HG03060 (cell line): ENCODE results near the gene ARL14EP.

Experiments
- ATAC-seq: cut with Tn5 transposase; IDR thresholded peaks from one replicate; pipeline ENCODE4 v1.9.1; 2021; ENCODE audit warnings: low read depth, moderate number of reproducible peaks; ENCODE audit not compliant: unreplicated experiment

Gene ARL14EP

GRCh38 chr11:30322826-30323710 is at the start of gene ARL14EP:
Gene ARL14EP, plus strand, starts transcription at chr11:30323104. Its CDS starts 7,845 bp downstream, at chr11:30330949.
- peak; percentile 91 for ATAC-seq

GRCh38 chr11:30277176-30277575 is 45.7 kb upstream of the ARL14EP start:
- ATAC-seq = no peak

GRCh38 chr11:30279796-30280195 is 43.1 kb upstream of the ARL14EP start:
- no peak for ATAC-seq

- ATAC-seq = peak; percentile 26
These were observed 41.2 kb upstream of the ARL14EP start for GRCh38 chr11:30281476-30282288.

DNA sequence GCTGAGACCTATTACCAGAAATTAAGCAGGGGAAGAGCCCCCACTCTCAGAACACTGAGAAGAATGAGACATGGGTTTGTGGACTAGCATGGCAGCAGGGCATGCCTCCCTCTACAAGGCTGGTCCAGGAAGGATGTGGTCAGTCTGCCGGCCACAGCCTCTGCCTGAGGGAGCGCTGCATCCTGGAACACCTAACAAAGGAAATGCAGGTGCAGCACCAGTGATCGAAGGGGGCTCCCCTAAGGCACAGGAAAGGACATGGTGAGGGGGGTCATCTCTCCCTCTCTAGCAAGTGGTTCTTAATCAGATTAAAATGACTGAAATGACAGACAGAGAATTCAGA is 40.6 kb upstream of the ARL14EP start:
- ATAC-seq = peak; percentile 48

DNA sequence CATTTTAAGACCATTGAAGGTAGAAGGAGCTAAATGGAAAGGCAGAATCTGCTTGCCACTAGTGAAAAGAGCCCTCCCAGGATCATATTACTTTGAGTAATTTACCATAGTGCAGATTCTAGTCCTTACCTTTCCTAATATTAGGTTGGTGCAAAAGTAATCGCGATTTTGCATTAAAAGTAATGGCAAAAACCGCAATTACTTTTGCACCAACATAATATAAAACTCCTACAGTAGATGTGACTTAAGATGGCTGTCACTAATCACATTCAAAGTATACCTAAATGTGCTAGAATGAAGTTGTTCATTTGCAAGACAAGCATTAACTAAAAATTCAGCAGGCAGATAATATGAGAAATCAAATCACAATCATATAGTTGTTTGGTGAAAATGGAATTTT is 38.1 kb upstream of the ARL14EP start:
- ATAC-seq = no peak

DNA sequence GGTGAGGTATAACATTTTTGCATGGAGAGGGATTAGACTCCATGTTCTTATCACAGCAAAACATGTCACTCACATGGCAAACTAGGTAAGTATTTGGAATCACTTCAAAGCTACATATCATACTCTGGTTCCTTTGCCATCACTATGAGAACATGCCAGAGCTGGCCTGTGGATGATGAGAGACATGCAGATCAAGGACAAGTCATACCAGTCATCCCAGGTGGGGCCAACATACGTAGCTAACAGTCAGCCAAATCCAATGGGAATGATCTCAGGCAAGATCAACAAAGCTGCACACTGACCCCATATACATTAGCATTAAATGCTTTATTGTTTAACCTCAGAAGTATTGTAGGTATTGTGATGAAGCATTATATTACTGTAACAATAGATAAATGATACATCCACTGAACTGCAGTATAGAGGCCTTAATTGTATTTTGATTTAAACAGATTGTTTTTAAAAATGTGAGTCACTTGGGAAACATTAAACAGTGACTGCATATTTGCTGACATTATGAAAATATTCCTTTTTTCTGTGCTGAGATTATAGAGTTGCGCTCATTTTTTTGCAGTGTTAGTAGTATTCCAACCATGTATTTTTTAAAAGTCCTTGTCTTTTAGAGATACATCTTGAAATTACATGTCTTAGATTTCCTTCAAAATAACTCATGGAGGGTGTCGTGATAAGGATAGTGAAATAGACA is 37.3 kb upstream of the ARL14EP start:
- no peak for ATAC-seq

DNA sequence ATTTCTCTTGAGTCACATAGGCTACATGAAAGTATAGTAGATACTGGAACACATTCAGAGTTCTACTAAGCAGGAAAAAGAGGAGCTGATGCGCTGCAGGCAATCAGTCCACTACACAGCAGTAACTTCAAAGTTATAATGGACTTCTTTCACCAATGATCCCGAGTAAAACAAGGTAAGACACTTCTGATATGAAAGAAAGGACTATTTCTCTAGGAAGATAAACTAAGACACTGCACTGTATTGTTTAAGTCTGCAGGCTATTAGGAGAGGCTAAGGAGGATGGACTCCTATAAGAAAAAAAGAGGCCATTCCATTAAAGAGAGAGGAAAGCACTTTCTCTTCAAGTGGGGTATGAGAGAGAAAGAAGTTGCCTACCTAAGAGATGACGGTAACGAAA is 31.6 kb upstream of the ARL14EP start:
- ATAC-seq = no peak

- no peak for ATAC-seq
These were observed 30.4 kb upstream of the ARL14EP start for GRCh38 chr11:30292545-30292944.

GRCh38 chr11:30295178-30295885 is 27.6 kb upstream of the ARL14EP start:
- ATAC-seq = no peak

- ATAC-seq = no peak
These were observed 18.3 kb upstream of the ARL14EP start for GRCh38 chr11:30304620-30305019.

DNA sequence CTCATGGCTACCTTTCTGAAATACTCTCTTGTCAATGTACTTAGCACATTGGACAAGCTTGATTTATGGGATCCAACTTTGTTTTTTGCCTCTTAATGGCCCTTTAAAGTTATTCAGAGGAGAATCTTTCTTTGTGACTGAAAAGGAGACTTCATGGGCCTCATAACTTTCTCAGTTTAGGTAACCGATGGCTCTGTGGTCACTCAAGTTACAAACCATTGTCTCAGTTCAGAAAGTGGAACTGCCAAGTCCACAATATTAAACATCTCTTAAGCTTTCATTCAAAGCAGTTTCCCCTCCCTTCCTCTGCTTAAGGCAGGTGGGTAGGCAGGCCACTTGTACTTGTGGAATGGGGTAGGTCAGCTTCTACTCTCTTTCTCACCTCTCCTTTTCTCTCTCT is 12.3 kb upstream of the ARL14EP start:
- peak; percentile 88 for ATAC-seq

GRCh38 chr11:30311189-30311588 is 11.7 kb upstream of the ARL14EP start:
- ATAC-seq = no peak

DNA sequence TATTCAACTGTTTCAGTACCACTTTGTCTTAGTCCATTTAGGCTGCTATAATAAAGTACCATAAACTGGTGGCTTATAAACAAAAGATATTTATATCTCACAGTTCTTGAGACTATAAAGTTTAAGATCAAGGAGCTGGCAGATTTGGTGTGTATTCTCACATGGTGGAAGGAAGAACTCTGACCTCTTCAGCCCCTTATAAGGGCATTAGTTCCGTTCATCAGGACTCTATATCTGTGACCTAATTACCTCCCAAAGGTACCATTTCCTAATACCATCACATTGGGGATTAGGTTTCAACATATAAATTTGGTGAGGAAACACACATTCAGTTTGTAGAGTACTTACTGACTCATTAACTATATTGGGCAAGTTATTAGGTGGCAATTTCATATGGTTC is 10.7 kb upstream of the ARL14EP start:
- no peak for ATAC-seq

GRCh38 chr11:30313580-30313979 is 9.3 kb upstream of the ARL14EP start:
- ATAC-seq = no peak

DNA sequence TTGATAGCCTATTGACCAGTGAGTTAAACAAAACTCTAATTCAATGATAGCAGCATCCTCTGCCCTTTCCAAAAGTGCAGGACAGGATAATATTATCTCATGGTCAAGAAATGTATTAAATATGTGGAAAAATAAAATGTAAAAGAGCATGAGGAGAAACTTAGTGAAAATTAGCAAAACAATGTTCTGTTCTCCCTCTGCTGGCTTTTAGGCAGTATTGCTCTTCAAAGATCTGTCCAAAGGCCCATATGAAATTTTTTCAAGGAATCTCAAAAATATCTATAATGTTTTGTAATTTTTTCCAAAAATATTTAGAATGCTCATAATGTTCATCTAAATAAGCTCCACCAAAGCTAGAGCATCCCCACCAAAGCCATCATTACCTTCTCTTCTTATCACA is 8.3 kb upstream of the ARL14EP start:
- ATAC-seq = no peak

GRCh38 chr11:30316237-30316636 is 6.7 kb upstream of the ARL14EP start:
- no peak for ATAC-seq

GRCh38 chr11:30317030-30317429 is 5.9 kb upstream of the ARL14EP start:
- ATAC-seq = no peak

DNA sequence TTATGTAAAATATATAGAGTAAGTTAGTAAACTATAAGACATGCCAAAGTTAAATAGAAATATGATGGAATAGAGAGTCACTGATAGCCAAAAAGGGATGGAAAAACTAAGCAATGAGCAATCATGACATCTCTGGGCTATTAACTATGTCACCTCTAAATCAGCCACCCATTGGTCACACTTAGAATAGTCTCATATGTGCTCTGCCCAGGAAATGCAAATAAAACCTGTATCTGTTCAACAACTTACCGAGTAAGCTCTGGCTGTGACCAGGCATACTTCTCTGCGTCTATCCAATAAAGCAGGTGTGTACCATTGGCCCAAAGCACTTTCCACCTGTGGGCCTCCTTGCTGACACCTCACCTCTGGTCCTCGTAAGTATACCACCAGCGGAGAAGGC is 1.6 kb upstream of the ARL14EP start:
- no peak for ATAC-seq

- ATAC-seq = no peak
These were observed 713 bp upstream of the ARL14EP start for GRCh38 chr11:30322191-30322590.
